ENCODE data around the gene NOTCH2.

DNA sequence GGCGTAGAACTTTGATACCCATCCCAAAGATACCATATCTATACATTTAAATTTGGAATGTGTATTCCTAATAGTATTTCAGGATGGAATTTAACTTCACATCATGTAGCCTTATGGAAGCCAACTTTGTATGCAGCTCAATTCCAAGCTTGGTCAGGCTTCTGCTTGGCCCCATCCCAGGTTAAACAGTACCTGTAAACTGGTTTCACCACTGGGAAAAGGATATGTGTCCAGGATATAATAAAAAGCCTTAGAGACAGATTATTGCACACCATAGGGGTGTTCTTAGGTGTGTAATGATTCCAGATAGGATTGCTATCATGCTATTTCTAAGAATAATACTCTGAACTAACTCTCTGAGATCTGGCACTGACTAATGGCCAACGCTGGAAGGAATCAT lies 201.3 kb downstream of the NOTCH2 start:
- TF ChIP-seq POLR2AphosphoS5 (IDR thresholded peaks at IDR 0.05), result no peak
- TF ChIP-seq, protein P1, sequence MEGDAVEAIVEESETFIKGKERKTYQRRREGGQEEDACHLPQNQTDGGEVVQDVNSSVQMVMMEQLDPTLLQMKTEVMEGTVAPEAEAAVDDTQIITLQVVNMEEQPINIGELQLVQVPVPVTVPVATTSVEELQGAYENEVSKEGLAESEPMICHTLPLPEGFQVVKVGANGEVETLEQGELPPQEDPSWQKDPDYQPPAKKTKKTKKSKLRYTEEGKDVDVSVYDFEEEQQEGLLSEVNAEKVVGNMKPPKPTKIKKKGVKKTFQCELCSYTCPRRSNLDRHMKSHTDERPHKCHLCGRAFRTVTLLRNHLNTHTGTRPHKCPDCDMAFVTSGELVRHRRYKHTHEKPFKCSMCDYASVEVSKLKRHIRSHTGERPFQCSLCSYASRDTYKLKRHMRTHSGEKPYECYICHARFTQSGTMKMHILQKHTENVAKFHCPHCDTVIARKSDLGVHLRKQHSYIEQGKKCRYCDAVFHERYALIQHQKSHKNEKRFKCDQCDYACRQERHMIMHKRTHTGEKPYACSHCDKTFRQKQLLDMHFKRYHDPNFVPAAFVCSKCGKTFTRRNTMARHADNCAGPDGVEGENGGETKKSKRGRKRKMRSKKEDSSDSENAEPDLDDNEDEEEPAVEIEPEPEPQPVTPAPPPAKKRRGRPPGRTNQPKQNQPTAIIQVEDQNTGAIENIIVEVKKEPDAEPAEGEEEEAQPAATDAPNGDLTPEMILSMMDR (IDR thresholded peaks at IDR 0.05), result no peak

Data from breast epithelium (tissue), 3 donors.